Astrocyte (in vitro differentiated cells and primary cell): Measurements from ENCODE around the gene WWC2. TPM values are rescaled to one million over a fixed set of nuclear protein-coding genes. Genes with fewer than 3 reads are reported as not detected.

ENCODE experiments used
- DNase-seq: peaks from one replicate; pipeline ENCODE4 v3.0.0-alpha.2; 2010; ENCODE audit warnings: low read depth
- FAIRE-seq: peaks from 2 replicates; lab custom pipeline; 2011; peaks lifted over from hg19 to GRCh38; lab: Jason Lieb, UNC
- H2AFZ ChIP-seq: 2 replicates; pipeline ENCODE4 v1.6.0; 2012; ENCODE audit warnings: low read depth, low read length, inconsistent platforms
- H3K27ac ChIP-seq: 2 replicates; pipeline ENCODE4 v1.5.1; 2011; ENCODE audit warnings: low read depth, low read length, inconsistent platforms
- H3K27me3 ChIP-seq: 2 replicates; pipeline ENCODE4 v1.6.0; 2011; ENCODE audit warnings: low read length, inconsistent platforms; ENCODE audit not compliant: insufficient read depth
- H3K36me3 ChIP-seq: 2 replicates; pipeline ENCODE4 v1.5.1; 2011; ENCODE audit warnings: low read length, inconsistent platforms; ENCODE audit not compliant: insufficient read depth
- H3K4me1 ChIP-seq: 2 replicates; pipeline ENCODE4 v1.5.1; 2011; ENCODE audit warnings: low read length, inconsistent platforms; ENCODE audit not compliant: insufficient read depth
- H3K4me2 ChIP-seq: 2 replicates; pipeline ENCODE4 v1.6.0; 2012; ENCODE audit warnings: low read length, inconsistent platforms
- H3K4me3 ChIP-seq: 2 replicates; pipeline ENCODE4 v1.5.1; 2011; ENCODE audit warnings: low read depth, mild to moderate bottlenecking, low read length, inconsistent platforms; ENCODE audit not compliant: insufficient read depth
- H3K79me2 ChIP-seq: 2 replicates; pipeline ENCODE4 v1.6.0; 2012; ENCODE audit warnings: mild to moderate bottlenecking, low read length, inconsistent platforms; ENCODE audit not compliant: insufficient read depth
- H3K9ac ChIP-seq: 2 replicates; pipeline ENCODE4 v1.6.0; 2012; ENCODE audit warnings: mild to moderate bottlenecking, low read length, inconsistent platforms
- H3K9me3 ChIP-seq: 2 replicates; pipeline ENCODE4 v1.5.1; 2012; ENCODE audit warnings: low read depth, mild to moderate bottlenecking, low read length, inconsistent platforms; ENCODE audit not compliant: insufficient read depth
- H4K20me1 ChIP-seq: 2 replicates; pipeline ENCODE4 v1.6.0; 2012; ENCODE audit warnings: low read length, inconsistent platforms; ENCODE audit not compliant: insufficient read depth
- H3K27ac Mint-ChIP-seq: one replicate; pipeline ENCODE4 v1.8.0; 2021; ENCODE audit warnings: mild to moderate bottlenecking, mixed read lengths; ENCODE audit not compliant: unreplicated experiment
- H3K27me3 Mint-ChIP-seq: one replicate; pipeline ENCODE4 v1.8.0; 2021; ENCODE audit warnings: low read depth, mixed read lengths; ENCODE audit not compliant: unreplicated experiment
- H3K36me3 Mint-ChIP-seq: one replicate; pipeline ENCODE4 v1.8.0; 2021; ENCODE audit warnings: low read depth, mixed read lengths; ENCODE audit not compliant: unreplicated experiment
- H3K4me1 Mint-ChIP-seq: one replicate; pipeline ENCODE4 v1.8.0; 2021; ENCODE audit warnings: low read depth, mixed read lengths; ENCODE audit not compliant: unreplicated experiment
- H3K4me3 Mint-ChIP-seq: one replicate; pipeline ENCODE4 v1.8.0; 2021; ENCODE audit warnings: mild to moderate bottlenecking, moderate library complexity, mixed read lengths; ENCODE audit not compliant: unreplicated experiment
- H3K9me3 Mint-ChIP-seq: one replicate; pipeline ENCODE4 v1.8.0; 2021; ENCODE audit warnings: mild to moderate bottlenecking, mixed read lengths; ENCODE audit not compliant: unreplicated experiment
- EZH2 ChIP-seq: IDR thresholded peaks from 2 replicates; pipeline ENCODE4 v1.6.1; 2012; ENCODE audit warnings: mild to moderate bottlenecking, low read length, inconsistent platforms; ENCODE audit not compliant: insufficient read depth
- total RNA-seq: library from RNA; stranded (reverse); gene quantifications from 2 replicates; pipeline ENCODE4 v1.2.1, GENCODE V29; 2021
- TF ChIP-seq, protein P1 (sequence below): IDR thresholded peaks from 2 replicates; pipeline ENCODE4 v1.5.1; 2011; ENCODE audit warnings: low read depth, mild to moderate bottlenecking, inconsistent platforms, low read length, moderate library complexity; ENCODE audit not compliant: insufficient read depth

WWC2 gene
- total RNA-seq, 1 donor from 2014 or later: 62.6 TPM

DNA sequence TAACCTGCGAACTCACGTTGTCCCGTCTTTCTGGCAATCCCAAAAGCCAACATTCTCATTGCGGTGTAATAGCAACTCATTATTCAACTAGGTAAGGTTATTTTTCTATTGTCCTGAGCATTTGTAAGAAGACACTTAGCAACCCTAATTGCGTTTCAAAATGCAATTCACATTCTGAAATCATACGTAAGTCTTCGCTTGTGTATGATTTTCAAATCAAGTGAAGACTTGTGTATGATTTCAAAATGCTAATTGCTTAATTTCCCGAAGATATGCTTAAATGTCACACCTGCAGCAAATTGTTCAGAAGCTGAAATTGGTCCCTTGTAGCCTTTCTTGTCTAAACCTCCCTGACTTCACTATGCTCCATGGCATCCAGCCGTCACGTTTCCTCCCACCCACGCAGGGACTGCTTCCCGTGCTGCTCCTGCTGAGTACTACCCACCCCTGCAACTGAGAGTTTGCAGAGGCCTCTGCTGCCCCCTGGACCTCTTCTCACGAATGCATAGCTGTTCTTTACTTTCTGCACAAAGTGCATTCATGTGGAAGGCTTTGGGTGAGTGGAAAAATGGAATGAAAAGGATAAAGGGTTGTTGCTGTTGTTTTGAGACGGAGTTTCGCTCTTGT, 264.0 kb downstream of the WWC2 start:
- H3K9me3 Mint-ChIP-seq: no peaks in the 10 kb centered on the region

DNA sequence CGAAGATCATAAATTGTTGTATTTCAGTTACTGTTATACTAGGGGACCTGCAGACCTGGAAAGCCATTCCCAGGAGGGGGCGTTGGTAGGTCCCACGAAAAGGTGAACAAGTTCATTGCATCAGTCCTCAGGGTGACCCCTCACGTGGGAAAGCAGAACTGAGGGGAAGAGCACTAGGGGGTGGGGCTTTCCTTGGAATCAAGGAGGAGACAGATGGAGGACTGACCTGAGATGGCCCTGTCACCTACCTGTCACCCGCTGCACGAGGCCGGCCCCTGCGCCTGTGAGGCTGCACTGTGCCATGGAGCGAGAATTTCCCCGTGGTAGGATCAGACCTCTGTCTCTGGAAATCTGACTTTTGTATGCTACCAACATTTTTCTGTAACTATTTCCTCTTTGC, 265.0 kb downstream of the WWC2 start:
- H3K9ac ChIP-seq: no peak overlapping the region
- H4K20me1 ChIP-seq: no peaks in the 10 kb centered on the region
- FAIRE-seq: no peak
- TF ChIP-seq EZH2: no peak
- TF ChIP-seq, protein P1, sequence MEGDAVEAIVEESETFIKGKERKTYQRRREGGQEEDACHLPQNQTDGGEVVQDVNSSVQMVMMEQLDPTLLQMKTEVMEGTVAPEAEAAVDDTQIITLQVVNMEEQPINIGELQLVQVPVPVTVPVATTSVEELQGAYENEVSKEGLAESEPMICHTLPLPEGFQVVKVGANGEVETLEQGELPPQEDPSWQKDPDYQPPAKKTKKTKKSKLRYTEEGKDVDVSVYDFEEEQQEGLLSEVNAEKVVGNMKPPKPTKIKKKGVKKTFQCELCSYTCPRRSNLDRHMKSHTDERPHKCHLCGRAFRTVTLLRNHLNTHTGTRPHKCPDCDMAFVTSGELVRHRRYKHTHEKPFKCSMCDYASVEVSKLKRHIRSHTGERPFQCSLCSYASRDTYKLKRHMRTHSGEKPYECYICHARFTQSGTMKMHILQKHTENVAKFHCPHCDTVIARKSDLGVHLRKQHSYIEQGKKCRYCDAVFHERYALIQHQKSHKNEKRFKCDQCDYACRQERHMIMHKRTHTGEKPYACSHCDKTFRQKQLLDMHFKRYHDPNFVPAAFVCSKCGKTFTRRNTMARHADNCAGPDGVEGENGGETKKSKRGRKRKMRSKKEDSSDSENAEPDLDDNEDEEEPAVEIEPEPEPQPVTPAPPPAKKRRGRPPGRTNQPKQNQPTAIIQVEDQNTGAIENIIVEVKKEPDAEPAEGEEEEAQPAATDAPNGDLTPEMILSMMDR: no peak
- DNase-seq: no peak
- H3K9me3 Mint-ChIP-seq: no peaks in the 10 kb centered on the region
- H3K27me3 ChIP-seq: no peaks in the 10 kb centered on the region
- H3K9me3 ChIP-seq: no peaks in the 10 kb centered on the region
- H3K27ac ChIP-seq: no peak overlapping the region
- no peaks in the 10 kb centered on the region for H3K79me2 ChIP-seq
- no peak overlapping the region for H2AFZ ChIP-seq
- H3K27ac Mint-ChIP-seq: no peak overlapping the region
- H3K4me2 ChIP-seq: no peak overlapping the region
- H3K27me3 Mint-ChIP-seq: no peaks in the 10 kb centered on the region
- no peaks in the 10 kb centered on the region for H3K36me3 Mint-ChIP-seq
- no peak overlapping the region for H3K4me3 ChIP-seq
- H3K36me3 ChIP-seq: no peaks in the 10 kb centered on the region
- H3K4me3 Mint-ChIP-seq: no peak overlapping the region
- peaks cover 18% of the 10 kb centered on the region for H3K4me1 Mint-ChIP-seq
- H3K4me1 ChIP-seq: peaks cover 13% of the 10 kb centered on the region

More for the DNA sequence above, 264.0 kb downstream of the WWC2 start:
- no peak overlapping the region for H3K9ac ChIP-seq
- peaks cover 13% of the 10 kb centered on the region for H3K4me1 ChIP-seq
- DNase-seq (peak; percentile 29), FAIRE-seq (no peak)
- Mint-ChIP-seq H3K27me3 (no peaks in the 10 kb centered on the region), H3K4me1 (peaks cover 18% of the 10 kb centered on the region), H3K36me3 (no peaks in the 10 kb centered on the region), H3K4me3 (no peak overlapping the region), H3K27ac (no peak overlapping the region)
- no peaks in the 10 kb centered on the region for H3K79me2 ChIP-seq
- peak overlapping the region; percentile 34 for H3K4me2 ChIP-seq
- no peak overlapping the region for H3K4me3 ChIP-seq
- TF ChIP-seq, protein P1: peak; percentile 28
- TF ChIP-seq EZH2: no peak
- H3K36me3 ChIP-seq: no peaks in the 10 kb centered on the region
- no peaks in the 10 kb centered on the region for H3K27me3 ChIP-seq
- no peak overlapping the region for H3K27ac ChIP-seq
- H2AFZ ChIP-seq: peak overlapping the region; percentile 17
- no peaks in the 10 kb centered on the region for H3K9me3 ChIP-seq
- no peaks in the 10 kb centered on the region for H4K20me1 ChIP-seq

DNA sequence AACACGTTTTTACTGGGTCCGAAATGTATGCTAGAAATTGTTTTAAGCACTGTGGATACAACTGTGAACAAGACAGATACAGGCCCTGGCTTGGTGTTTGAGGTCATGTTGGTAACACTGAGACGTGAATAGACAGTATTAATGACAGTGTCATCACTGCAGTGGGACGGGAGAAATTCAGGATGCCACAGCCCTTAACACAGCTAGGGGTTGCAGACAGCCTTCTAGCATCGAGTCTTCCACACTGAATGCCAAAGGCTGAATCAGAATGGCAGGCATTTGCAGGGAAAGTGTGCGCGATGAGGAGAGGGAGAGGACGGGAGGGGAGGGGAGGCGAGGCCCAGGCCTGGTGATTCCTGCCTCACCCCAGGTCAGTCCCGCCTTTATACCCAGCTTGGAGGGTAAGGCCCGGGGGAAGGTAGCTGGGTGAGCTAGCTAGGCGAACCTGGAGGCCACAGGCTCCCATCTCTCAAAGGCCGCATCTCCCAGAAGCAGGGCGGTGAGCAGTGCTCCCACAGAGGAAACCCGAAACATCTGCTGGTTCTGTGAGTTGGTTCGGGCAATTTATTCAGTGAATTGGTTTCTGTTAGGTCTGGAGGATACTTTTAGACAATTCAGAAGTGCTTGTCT, 267.3 kb downstream of the WWC2 start:
- H3K27ac Mint-ChIP-seq: no peak overlapping the region
- no peaks in the 10 kb centered on the region for H3K27me3 ChIP-seq
- H3K36me3 ChIP-seq: no peaks in the 10 kb centered on the region
- FAIRE-seq (no peak), DNase-seq (no peak)
- no peaks in the 10 kb centered on the region for H3K4me1 ChIP-seq
- H3K27me3 Mint-ChIP-seq: peaks cover 2% of the 10 kb centered on the region
- no peak overlapping the region for H3K4me2 ChIP-seq
- no peak for TF ChIP-seq EZH2
- TF ChIP-seq, protein P1: no peak
- H3K36me3 Mint-ChIP-seq: no peaks in the 10 kb centered on the region
- no peaks in the 10 kb centered on the region for H3K79me2 ChIP-seq
- H3K9me3 ChIP-seq: no peaks in the 10 kb centered on the region
- H3K9me3 Mint-ChIP-seq: no peaks in the 10 kb centered on the region
- H3K27ac ChIP-seq: no peak overlapping the region
- H3K4me3 ChIP-seq: no peak overlapping the region
- no peak overlapping the region for H2AFZ ChIP-seq
- no peaks in the 10 kb centered on the region for H4K20me1 ChIP-seq
- H3K9ac ChIP-seq: no peak overlapping the region
- H3K4me3 Mint-ChIP-seq: no peak overlapping the region
- H3K4me1 Mint-ChIP-seq: peaks cover 3% of the 10 kb centered on the region
